ENCODE data around the gene ITIH2.
"Not testable (repeated sequence)": the region's sequence is repeated elsewhere in the genome, so short reads cannot be mapped to it uniquely, and the experiment has no call there.

Gene ITIH2

GRCh38 chr10:7672341-7673134 lies 30.6 kb upstream of the ITIH2 start:
- Histone ChIP-seq H3K4me3 (ENCODE audit: low read length) (no peak overlapping the region), H3K27ac (ENCODE audit: low read length) (no peak overlapping the region), H3K9me3 (ENCODE audit: control insufficient read depth, insufficient read depth, low read length) (no peaks in the 10 kb centered on the region), H3K4me1 (ENCODE audit: control insufficient read depth, insufficient read depth, low read length) (no peaks in the 10 kb centered on the region), H3K36me3 (ENCODE audit: control insufficient read depth, insufficient read depth, low read length) (no peaks in the 10 kb centered on the region), H3K27me3 (ENCODE audit: control insufficient read depth, insufficient read depth, low read length) (no peaks in the 10 kb centered on the region; the same call in 1 of the 2 replicates)
- no CpG with 5 or more reads among the region's 23 CpGs for WGBS (ENCODE audit: insufficient coverage, insufficient read length)
- DNase-seq (ENCODE audit: low read depth, low spot score) = no peak

GRCh38 chr10:7679256-7679655 lies 23.9 kb upstream of the ITIH2 start:
- no peak overlapping the region for H3K27ac ChIP-seq (ENCODE audit: low read length)
- no peaks in the 10 kb centered on the region for H3K9me3 ChIP-seq (ENCODE audit: control insufficient read depth, insufficient read depth, low read length)
- H3K36me3 ChIP-seq (ENCODE audit: control insufficient read depth, insufficient read depth, low read length) = no peaks in the 10 kb centered on the region
- no peak overlapping the region for H3K4me3 ChIP-seq (ENCODE audit: low read length)
- WGBS (ENCODE audit: insufficient coverage, insufficient read length) = no CpG with 5 or more reads among the region's 1 CpG
- no peak for DNase-seq (ENCODE audit: low read depth, low spot score)
- H3K4me1 ChIP-seq (ENCODE audit: control insufficient read depth, insufficient read depth, low read length) = no peaks in the 10 kb centered on the region
- H3K27me3 ChIP-seq (ENCODE audit: control insufficient read depth, insufficient read depth, low read length) = no peaks in the 10 kb centered on the region

DNA sequence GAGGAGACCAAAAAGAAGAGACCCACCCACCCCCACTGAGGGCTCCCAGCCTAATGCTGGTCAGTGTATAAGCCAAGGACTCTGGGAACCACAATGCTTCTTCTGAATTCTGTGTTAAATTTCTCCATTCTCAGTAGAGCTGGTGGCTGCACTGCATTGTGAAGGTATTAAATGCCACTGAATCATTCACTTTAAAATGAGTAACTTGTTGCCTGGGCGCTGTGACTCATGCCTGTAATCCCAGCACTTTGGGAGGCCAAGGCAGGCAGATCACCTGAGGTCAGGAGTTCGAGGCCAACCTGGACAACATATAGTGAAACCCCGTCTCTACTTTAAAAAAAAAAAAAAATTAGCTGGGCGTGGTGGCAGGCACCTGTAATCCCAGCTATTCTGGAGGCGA lies 23.0 kb upstream of the ITIH2 start:
- H3K4me1 ChIP-seq (ENCODE audit: control insufficient read depth, insufficient read depth, low read length); H3K4me3 ChIP-seq (ENCODE audit: low read length); H3K27ac ChIP-seq (ENCODE audit: low read length); DNase-seq (ENCODE audit: low read depth, low spot score); H3K9me3 ChIP-seq (ENCODE audit: control insufficient read depth, insufficient read depth, low read length); H3K27me3 ChIP-seq (ENCODE audit: control insufficient read depth, insufficient read depth, low read length); H3K36me3 ChIP-seq (ENCODE audit: control insufficient read depth, insufficient read depth, low read length): not testable (repeated sequence)
- WGBS (ENCODE audit: insufficient coverage, insufficient read length) = no CpG with 5 or more reads among the region's 5 CpGs

DNA sequence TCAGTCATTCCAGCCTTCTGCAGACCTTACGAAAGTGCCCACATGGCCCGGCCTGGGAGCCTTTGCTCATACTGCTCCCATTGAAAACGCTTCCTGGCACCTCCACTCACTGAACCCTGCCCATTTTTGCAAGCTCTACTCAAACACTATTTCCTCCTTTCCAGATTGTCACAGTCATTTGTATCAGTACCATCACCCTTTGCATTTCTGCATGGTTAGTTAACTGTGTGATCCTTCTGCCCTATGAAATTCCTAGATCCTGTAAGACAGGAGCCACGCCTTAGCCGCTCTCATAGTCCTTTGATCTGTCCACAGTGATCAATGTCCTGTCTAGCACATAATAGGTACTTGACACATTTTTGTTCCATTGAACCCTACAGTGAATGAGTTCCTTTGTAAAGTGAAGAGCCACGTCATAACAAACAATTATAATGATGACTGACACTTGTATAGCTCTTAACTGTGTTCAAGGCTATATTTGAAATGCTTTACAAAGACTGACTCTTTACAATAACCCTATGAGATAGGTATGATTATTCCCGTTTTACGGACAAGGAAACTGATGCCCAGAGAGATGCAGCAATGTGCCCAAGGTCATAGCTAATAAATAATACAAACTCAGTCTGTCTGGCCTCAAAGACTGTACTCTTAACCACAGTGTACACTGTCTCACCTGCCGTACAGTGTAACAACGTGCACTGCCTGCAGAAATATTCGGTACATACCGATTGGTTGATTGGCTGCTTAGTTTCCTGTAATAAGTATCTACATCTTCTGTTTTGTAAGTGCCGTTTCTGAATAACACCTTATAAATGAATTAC lies 16.6 kb upstream of the ITIH2 start:
- no CpG with 5 or more reads among the region's 13 CpGs for WGBS (ENCODE audit: insufficient coverage, insufficient read length)
- H3K9me3 ChIP-seq (ENCODE audit: control insufficient read depth, insufficient read depth, low read length) = no peaks in the 10 kb centered on the region
- no peak for DNase-seq (ENCODE audit: low read depth, low spot score)

DNA sequence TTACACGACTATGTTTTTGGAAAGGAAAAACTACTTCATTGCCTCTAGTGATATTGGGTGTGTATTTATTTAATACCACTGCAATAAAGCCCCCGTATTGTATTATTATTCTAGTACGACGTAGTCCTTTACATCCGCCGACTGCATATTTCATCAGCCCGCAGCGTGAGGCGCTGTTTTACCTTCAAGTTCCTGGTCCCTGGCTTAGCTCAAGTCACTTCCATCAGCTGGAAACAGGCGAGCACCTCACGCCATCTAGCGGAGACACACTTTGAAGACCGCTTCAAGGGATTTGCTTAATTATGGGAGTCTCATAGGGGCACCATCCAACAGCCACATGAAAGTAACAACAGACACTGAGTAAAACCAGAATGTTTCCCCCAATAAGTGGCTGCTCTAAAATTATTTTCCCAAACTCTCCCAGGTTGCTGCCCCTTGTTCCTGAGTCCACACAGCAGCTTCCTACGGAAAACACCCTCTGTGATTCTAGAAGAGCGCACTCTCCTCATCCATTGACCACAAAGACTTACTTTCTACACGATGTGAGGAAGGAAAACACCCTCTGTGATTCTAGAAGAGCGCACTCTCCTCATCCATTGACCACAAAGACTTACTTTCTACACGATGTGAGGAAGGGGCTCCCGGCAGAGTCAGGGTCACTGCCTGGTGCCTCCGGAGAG lies 15.7 kb upstream of the ITIH2 start:
- H3K9me3 ChIP-seq (ENCODE audit: control insufficient read depth, insufficient read depth, low read length) = no peaks in the 10 kb centered on the region
- no peak overlapping the region for H3K27ac ChIP-seq (ENCODE audit: low read length)
- peak; percentile 85 for DNase-seq (ENCODE audit: low read depth, low spot score)
- H3K4me1 ChIP-seq (ENCODE audit: control insufficient read depth, insufficient read depth, low read length) = no peaks in the 10 kb centered on the region
- H3K36me3 ChIP-seq (ENCODE audit: control insufficient read depth, insufficient read depth, low read length) = no peaks in the 10 kb centered on the region
- no peaks in the 10 kb centered on the region for H3K27me3 ChIP-seq (ENCODE audit: control insufficient read depth, insufficient read depth, low read length)
- H3K4me3 ChIP-seq (ENCODE audit: low read length) = no peak overlapping the region
- WGBS (ENCODE audit: insufficient coverage, insufficient read length) = no CpG with 5 or more reads among the region's 20 CpGs

More for the DNA sequence above, 16.6 kb upstream of the ITIH2 start:
- Histone ChIP-seq H3K27ac (ENCODE audit: low read length) (no peak overlapping the region), H3K36me3 (ENCODE audit: control insufficient read depth, insufficient read depth, low read length) (no peaks in the 10 kb centered on the region), H3K27me3 (ENCODE audit: control insufficient read depth, insufficient read depth, low read length) (no peaks in the 10 kb centered on the region), H3K4me3 (ENCODE audit: low read length) (no peak overlapping the region), H3K4me1 (ENCODE audit: control insufficient read depth, insufficient read depth, low read length) (no peaks in the 10 kb centered on the region)

DNA sequence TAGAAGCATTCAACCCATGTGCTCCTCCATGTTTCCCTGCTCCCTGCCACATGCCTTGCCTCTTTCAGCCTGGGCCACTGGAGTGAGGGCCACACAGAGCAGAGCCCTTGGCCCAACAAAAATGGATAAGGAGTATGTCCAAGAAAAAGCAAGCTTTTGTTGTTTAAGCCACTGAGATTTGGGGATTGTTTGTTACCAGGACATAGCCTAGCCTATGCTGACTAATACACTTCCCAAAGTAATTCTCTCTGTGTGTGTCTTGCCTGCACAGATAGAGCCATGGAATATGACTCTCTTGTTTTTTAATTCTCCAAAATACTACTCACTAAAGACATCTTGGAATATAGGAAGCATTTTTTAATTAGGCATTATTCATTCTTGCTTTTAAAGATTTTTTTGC lies 13.5 kb upstream of the ITIH2 start:
- no peak overlapping the region for H3K27ac ChIP-seq (ENCODE audit: low read length)
- no peaks in the 10 kb centered on the region for H3K9me3 ChIP-seq (ENCODE audit: control insufficient read depth, insufficient read depth, low read length)
- H3K4me3 ChIP-seq (ENCODE audit: low read length) = no peak overlapping the region
- H3K36me3 ChIP-seq (ENCODE audit: control insufficient read depth, insufficient read depth, low read length) = no peaks in the 10 kb centered on the region
- H3K4me1 ChIP-seq (ENCODE audit: control insufficient read depth, insufficient read depth, low read length) = no peaks in the 10 kb centered on the region
- no peaks in the 10 kb centered on the region for H3K27me3 ChIP-seq (ENCODE audit: control insufficient read depth, insufficient read depth, low read length)
- no peak for DNase-seq (ENCODE audit: low read depth, low spot score)

GRCh38 chr10:7690885-7691597 lies 12.1 kb upstream of the ITIH2 start:
- H3K27ac ChIP-seq (ENCODE audit: low read length); H3K27me3 ChIP-seq (ENCODE audit: control insufficient read depth, insufficient read depth, low read length); H3K9me3 ChIP-seq (ENCODE audit: control insufficient read depth, insufficient read depth, low read length); H3K36me3 ChIP-seq (ENCODE audit: control insufficient read depth, insufficient read depth, low read length); DNase-seq (ENCODE audit: low read depth, low spot score); H3K4me3 ChIP-seq (ENCODE audit: low read length); H3K4me1 ChIP-seq (ENCODE audit: control insufficient read depth, insufficient read depth, low read length): not testable (repeated sequence)
- WGBS (ENCODE audit: insufficient coverage, insufficient read length) = no CpG with 5 or more reads among the region's 3 CpGs

DNA sequence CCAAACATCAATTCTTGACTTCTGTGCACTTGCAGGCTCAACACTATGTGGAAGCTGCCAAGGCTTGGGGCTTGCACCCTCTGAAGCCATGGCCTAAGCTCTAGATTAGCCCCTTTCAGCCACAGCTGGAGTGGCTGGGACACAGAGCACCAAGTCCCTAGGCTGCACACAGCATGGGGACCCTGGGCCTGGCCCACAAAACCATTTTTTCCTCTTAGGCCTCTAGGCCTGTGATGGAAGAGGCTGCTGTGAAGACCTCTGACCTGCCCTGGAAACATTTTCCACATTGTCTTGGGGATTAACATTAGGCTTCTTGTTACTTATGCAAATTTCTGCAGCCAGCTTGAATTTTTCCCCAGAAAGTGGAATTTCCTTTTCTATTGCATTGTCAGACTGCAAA lies 10.7 kb upstream of the ITIH2 start:
- H3K27ac ChIP-seq (ENCODE audit: low read length); H3K36me3 ChIP-seq (ENCODE audit: control insufficient read depth, insufficient read depth, low read length); DNase-seq (ENCODE audit: low read depth, low spot score); H3K4me3 ChIP-seq (ENCODE audit: low read length); H3K9me3 ChIP-seq (ENCODE audit: control insufficient read depth, insufficient read depth, low read length); H3K4me1 ChIP-seq (ENCODE audit: control insufficient read depth, insufficient read depth, low read length); H3K27me3 ChIP-seq (ENCODE audit: control insufficient read depth, insufficient read depth, low read length): not testable (repeated sequence)

GRCh38 chr10:7693194-7693593 lies 9.9 kb upstream of the ITIH2 start:
- not testable (repeated sequence) for H3K36me3 ChIP-seq (ENCODE audit: control insufficient read depth, insufficient read depth, low read length); DNase-seq (ENCODE audit: low read depth, low spot score); H3K9me3 ChIP-seq (ENCODE audit: control insufficient read depth, insufficient read depth, low read length)

GRCh38 chr10:7696545-7696944 lies 6.6 kb upstream of the ITIH2 start:
- no peak overlapping the region for H3K27ac ChIP-seq (ENCODE audit: low read length)
- H3K4me1 ChIP-seq (ENCODE audit: control insufficient read depth, insufficient read depth, low read length) = no peaks in the 10 kb centered on the region
- no peaks in the 10 kb centered on the region for H3K36me3 ChIP-seq (ENCODE audit: control insufficient read depth, insufficient read depth, low read length)
- H3K27me3 ChIP-seq (ENCODE audit: control insufficient read depth, insufficient read depth, low read length) = no peaks in the 10 kb centered on the region
- WGBS (ENCODE audit: insufficient coverage, insufficient read length) = no CpG with 5 or more reads among the region's 3 CpGs
- H3K4me3 ChIP-seq (ENCODE audit: low read length) = no peak overlapping the region
- H3K9me3 ChIP-seq (ENCODE audit: control insufficient read depth, insufficient read depth, low read length) = no peaks in the 10 kb centered on the region
- DNase-seq (ENCODE audit: low read depth, low spot score) = no peak

More at GRCh38 chr10:7693194-7693593, 9.9 kb upstream of the ITIH2 start:
- not testable (repeated sequence) for H3K27ac ChIP-seq (ENCODE audit: low read length); H3K27me3 ChIP-seq (ENCODE audit: control insufficient read depth, insufficient read depth, low read length); H3K4me1 ChIP-seq (ENCODE audit: control insufficient read depth, insufficient read depth, low read length); H3K4me3 ChIP-seq (ENCODE audit: low read length)

All from iPS DF 6.9 (cell line).